KMS-11 (cell line): Measurements from ENCODE around the gene TAF1.
"Not testable (repeated sequence)": the region's sequence is repeated elsewhere in the genome, so short reads cannot be mapped to it uniquely, and the experiment has no call there.

ENCODE experiments used
- H2AFZ ChIP-seq: fragments of 200-600 bp; sonication (generic); 2 replicates; pipeline ENCODE4 v1.6.1; 2016; ENCODE audit warnings: antibody characterized with exemption, mixed run types, low read depth
- H3K27ac ChIP-seq: fragments of 200-600 bp; sonication (generic); 2 replicates; pipeline ENCODE4 v1.6.1; 2016; ENCODE audit warnings: mild to moderate bottlenecking, mixed run types
- H3K27me3 ChIP-seq: fragments of 200-600 bp; sonication (generic); 2 replicates; pipeline ENCODE4 v1.6.1; 2017; ENCODE audit warnings: mild to moderate bottlenecking, low read depth, mixed run types, moderate library complexity; ENCODE audit not compliant: insufficient read depth
- H3K36me3 ChIP-seq: fragments of 200-600 bp; sonication (generic); 2 replicates; pipeline ENCODE4 v1.6.1; 2017; ENCODE audit warnings: mild to moderate bottlenecking, mixed run types; ENCODE audit not compliant: insufficient read depth
- H3K4me1 ChIP-seq: fragments of 200-600 bp; sonication (generic); 2 replicates; pipeline ENCODE4 v1.6.1; 2016; ENCODE audit warnings: mild to moderate bottlenecking, low read depth, mixed run types; ENCODE audit not compliant: poor library complexity, severe bottlenecking
- H3K4me2 ChIP-seq: fragments of 200-600 bp; sonication (generic); 2 replicates; pipeline ENCODE4 v1.7.0; 2016; ENCODE audit warnings: mild to moderate bottlenecking, mixed run types
- H3K4me3 ChIP-seq: fragments of 200-600 bp; sonication (generic); IDR thresholded peaks from 2 replicates; pipeline ENCODE4 v1.6.1; 2017; ENCODE audit warnings: low read depth, low read length, mixed read lengths; ENCODE audit not compliant: insufficient read depth
- H3K79me2 ChIP-seq: fragments of 200-600 bp; sonication (generic); 2 replicates; pipeline ENCODE4 v1.6.1; 2016; ENCODE audit warnings: low read depth, mixed run types; ENCODE audit not compliant: insufficient read depth
- H3K9ac ChIP-seq: fragments of 200-600 bp; sonication (generic); 2 replicates; pipeline ENCODE4 v1.6.1; 2016; ENCODE audit warnings: mild to moderate bottlenecking, mixed run types
- H4K20me1 ChIP-seq: fragments of 200-600 bp; sonication (generic); 2 replicates; pipeline ENCODE4 v1.6.1; 2016; ENCODE audit warnings: mild to moderate bottlenecking, mixed run types; ENCODE audit not compliant: insufficient read depth
- TF ChIP-seq, protein P1 (sequence below): fragments of 200-600 bp; sonication (generic); conservative IDR thresholded peaks from 2 replicates; pipeline ENCODE4 v1.6.1; 2017; ENCODE audit warnings: low read depth, mild to moderate bottlenecking, antibody characterized with exemption, low read length, moderate library complexity, mixed read lengths

Gene TAF1

GRCh38 chrX:71440401-71440800, 74.2 kb downstream of the TAF1 start:
- Histone ChIP-seq H3K27me3 (no peaks in the 10 kb centered on the region), H3K4me2 (no peak overlapping the region), H3K27ac (no peak overlapping the region), H3K9ac (no peak overlapping the region), H3K36me3 (no peaks in the 10 kb centered on the region), H2AFZ (no peak overlapping the region), H4K20me1 (no peaks in the 10 kb centered on the region), H3K79me2 (no peaks in the 10 kb centered on the region), H3K4me3 (no peak overlapping the region), H3K4me1 (no peaks in the 10 kb centered on the region)
- TF ChIP-seq, protein P1, sequence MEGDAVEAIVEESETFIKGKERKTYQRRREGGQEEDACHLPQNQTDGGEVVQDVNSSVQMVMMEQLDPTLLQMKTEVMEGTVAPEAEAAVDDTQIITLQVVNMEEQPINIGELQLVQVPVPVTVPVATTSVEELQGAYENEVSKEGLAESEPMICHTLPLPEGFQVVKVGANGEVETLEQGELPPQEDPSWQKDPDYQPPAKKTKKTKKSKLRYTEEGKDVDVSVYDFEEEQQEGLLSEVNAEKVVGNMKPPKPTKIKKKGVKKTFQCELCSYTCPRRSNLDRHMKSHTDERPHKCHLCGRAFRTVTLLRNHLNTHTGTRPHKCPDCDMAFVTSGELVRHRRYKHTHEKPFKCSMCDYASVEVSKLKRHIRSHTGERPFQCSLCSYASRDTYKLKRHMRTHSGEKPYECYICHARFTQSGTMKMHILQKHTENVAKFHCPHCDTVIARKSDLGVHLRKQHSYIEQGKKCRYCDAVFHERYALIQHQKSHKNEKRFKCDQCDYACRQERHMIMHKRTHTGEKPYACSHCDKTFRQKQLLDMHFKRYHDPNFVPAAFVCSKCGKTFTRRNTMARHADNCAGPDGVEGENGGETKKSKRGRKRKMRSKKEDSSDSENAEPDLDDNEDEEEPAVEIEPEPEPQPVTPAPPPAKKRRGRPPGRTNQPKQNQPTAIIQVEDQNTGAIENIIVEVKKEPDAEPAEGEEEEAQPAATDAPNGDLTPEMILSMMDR: no peak

DNA sequence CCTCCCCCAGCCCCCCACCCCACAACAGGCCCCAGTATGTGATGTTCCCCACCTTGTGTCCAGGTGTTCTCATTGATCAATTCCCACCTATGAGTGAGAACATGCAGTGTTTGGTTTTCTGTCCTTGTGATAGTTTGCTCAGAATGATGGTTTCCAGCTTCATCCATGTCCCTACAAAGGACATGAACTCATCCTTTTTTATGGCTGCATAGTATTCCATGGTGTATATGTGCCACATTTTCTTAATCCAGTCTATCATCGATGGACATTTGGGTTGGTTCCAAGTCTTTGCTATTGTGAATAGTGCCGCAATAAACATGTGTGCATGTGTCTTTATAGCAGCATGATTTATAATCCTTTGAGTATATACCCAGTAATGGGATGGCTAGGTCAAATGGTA, 75.7 kb downstream of the TAF1 start:
- H3K9ac ChIP-seq, H3K27me3 ChIP-seq, H3K79me2 ChIP-seq, H4K20me1 ChIP-seq, H3K4me2 ChIP-seq, H2AFZ ChIP-seq, H3K4me3 ChIP-seq, H3K27ac ChIP-seq, H3K4me1 ChIP-seq, H3K36me3 ChIP-seq: not testable (repeated sequence)

DNA sequence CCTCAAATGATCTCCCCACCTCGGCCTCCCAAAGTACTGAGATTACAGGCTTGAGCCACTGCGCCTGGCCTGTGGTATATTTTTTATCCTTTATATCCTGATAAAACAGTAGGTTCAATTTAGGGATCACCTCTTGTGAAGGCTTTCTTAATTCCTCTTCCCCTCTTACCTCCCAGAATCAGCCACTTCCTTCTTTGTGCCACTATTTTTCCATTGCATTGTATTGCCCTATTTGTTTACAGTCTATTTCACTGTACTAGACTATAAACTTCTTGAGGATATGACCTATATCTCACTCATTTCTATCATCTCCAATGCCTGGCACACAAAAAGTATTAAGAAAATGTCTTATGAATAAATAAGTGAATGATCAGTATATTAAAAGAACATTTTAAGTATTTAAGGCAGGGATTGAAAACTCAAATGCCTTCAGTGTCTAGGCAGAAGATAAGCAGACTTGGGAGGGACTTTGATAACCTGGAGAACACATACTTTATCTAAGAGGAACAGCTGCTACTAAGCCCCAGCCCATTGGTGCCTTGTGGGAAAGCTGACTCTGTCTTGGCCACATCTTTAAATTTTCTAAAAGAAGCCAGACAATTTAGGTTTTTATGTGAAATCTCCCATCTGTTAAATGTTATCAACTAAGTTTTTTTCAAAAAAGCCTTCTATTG, 84.4 kb downstream of the TAF1 start:
- no peaks in the 10 kb centered on the region for H3K79me2 ChIP-seq
- no peaks in the 10 kb centered on the region for H3K27me3 ChIP-seq
- H3K4me3 ChIP-seq: no peak overlapping the region
- TF ChIP-seq, protein P1: no peak
- no peak overlapping the region for H2AFZ ChIP-seq
- H3K9ac ChIP-seq: no peak overlapping the region
- H3K27ac ChIP-seq: no peak overlapping the region
- no peak overlapping the region for H3K4me2 ChIP-seq
- H3K36me3 ChIP-seq: no peaks in the 10 kb centered on the region
- no peaks in the 10 kb centered on the region for H4K20me1 ChIP-seq
- H3K4me1 ChIP-seq: no peaks in the 10 kb centered on the region

DNA sequence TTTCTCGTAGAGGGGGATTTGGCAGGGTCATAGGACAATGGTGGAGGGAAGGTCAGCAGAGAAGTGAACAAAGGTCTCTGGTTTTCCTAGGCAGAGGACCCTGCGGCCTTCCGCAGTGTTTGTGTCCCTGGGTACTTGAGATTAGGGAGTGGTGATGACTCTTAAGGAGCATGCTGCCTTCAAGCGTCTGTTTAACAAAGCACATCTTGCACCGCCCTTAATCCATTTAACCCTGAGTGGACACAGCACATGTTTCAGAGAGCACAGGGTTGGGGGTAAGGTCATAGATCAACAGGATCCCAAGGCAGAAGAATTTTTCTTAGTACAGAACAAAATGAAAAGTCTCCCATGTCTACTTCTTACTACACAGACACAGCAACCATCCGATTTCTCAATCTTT, 85.4 kb downstream of the TAF1 start:
- H3K9ac ChIP-seq, H3K4me3 ChIP-seq, H3K4me2 ChIP-seq, H3K4me1 ChIP-seq, H3K79me2 ChIP-seq, H2AFZ ChIP-seq, H4K20me1 ChIP-seq, H3K27me3 ChIP-seq, H3K27ac ChIP-seq, H3K36me3 ChIP-seq: not testable (repeated sequence)

DNA sequence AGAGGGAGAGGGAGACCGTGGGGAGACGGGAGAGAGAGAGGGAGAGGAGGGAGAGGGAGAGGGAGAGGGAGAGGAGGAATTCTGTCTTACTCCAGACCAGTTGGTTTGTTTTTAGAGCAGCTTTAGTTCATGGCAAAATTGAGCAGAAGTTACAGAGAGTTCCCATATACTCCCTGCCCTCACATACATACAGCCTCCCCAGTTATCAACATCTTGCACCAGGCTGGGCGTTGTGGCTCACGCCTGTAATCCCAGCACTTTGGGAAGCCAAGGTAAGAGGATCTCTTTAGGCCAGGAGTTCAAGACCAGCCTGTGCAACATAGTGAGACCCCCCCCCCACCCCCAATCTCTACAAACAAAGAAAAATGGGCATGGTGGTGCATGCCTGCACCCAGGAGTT, 86.9 kb downstream of the TAF1 start:
- H3K79me2 ChIP-seq: no peaks in the 10 kb centered on the region
- TF ChIP-seq, protein P1: no peak
- no peaks in the 10 kb centered on the region for H4K20me1 ChIP-seq
- no peak overlapping the region for H3K9ac ChIP-seq
- no peak overlapping the region for H2AFZ ChIP-seq
- H3K4me2 ChIP-seq: no peak overlapping the region
- H3K27me3 ChIP-seq: no peaks in the 10 kb centered on the region
- no peak overlapping the region for H3K27ac ChIP-seq
- H3K4me3 ChIP-seq: no peak overlapping the region
- no peaks in the 10 kb centered on the region for H3K36me3 ChIP-seq
- no peaks in the 10 kb centered on the region for H3K4me1 ChIP-seq
